HG03378 (cell line): ENCODE results near the gene PRM3.
A peak's percentile ranks its signal among the peaks of the same experiment; 100 is the strongest.
"Not testable (repeated sequence)": the region's sequence is repeated elsewhere in the genome, so short reads cannot be mapped to it uniquely, and the experiment has no call there.

Experiments used
- ATAC-seq: cut with Tn5 transposase; IDR thresholded peaks from one replicate; pipeline ENCODE4 v1.9.1; 2021; ENCODE audit warnings: mild to moderate bottlenecking, moderate library complexity; ENCODE audit not compliant: unreplicated experiment

Gene PRM3

DNA sequence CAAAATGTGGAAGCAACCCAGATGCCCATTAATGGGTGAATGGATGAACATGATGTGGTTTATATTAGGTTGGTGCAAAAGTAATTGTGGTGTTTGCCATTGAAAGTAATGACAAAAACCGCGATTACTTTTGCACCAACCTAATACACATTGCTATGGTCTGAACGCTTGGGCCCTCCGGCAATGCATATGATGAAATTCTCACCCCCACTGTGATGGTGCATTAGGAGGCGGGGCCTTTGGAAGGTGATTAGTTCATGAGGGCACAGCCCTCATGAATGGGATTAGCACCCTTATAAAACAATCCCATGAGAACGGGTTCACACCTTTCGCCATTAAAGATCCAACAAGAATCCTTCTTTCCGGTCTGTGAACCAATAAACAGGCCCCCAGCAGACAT is 33.0 kb upstream of the PRM3 start:
- ATAC-seq, result no peak

DNA sequence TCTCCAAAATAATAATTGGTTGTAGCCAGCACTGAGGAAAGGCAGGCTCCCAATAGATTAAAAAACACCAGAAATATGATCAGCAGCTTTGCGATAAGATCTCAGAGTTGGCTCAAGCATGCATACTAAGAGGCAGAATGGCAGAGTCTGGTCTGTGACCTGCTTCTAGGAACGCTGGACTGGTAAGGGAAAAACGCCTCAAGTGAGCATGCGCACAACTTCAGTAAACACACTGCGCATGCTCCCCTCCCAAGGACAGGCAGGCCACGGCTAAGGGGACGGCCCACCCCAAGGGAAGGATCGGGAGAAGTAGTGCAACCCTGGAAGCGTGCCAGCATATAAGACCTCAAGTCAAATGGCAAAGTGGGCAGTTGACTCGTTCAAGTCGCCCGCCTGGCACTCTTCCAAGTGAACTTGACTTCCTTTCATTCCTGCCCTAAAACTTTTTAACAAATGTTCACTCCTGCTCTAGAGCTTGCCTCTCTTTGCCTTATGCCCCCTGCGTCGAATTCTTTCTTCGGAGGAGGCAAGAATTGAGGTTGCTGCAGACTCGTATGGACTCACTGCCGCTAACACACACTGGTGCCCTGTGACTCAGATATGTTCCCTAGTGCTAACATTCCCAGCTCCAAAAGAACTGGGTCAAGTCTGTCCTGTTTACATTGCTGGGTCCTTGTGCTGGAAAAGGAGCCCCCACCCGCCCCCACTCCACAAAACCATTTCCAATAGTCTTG is 30.1 kb upstream of the PRM3 start:
- no peak for ATAC-seq

DNA sequence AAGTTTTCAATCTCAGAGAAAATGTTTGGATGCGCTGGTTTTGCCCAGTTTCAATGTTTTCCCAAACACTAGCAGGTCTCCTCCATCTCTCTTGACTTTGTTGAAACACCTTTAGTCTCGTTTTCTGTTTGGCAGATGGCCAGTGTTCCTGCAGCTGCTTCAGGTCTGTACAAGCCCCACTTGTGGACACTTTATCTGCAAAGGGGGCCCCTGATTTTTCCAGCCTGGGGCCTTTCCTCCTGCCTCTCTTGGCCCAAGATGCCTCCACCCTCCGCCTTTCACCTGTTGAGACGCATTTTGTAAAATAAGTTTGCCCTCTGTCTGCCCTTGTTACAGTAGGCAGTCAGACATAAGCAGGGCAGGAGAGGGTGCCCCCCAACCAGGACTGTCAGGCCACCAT is 29.5 kb upstream of the PRM3 start:
- no peak for ATAC-seq

DNA sequence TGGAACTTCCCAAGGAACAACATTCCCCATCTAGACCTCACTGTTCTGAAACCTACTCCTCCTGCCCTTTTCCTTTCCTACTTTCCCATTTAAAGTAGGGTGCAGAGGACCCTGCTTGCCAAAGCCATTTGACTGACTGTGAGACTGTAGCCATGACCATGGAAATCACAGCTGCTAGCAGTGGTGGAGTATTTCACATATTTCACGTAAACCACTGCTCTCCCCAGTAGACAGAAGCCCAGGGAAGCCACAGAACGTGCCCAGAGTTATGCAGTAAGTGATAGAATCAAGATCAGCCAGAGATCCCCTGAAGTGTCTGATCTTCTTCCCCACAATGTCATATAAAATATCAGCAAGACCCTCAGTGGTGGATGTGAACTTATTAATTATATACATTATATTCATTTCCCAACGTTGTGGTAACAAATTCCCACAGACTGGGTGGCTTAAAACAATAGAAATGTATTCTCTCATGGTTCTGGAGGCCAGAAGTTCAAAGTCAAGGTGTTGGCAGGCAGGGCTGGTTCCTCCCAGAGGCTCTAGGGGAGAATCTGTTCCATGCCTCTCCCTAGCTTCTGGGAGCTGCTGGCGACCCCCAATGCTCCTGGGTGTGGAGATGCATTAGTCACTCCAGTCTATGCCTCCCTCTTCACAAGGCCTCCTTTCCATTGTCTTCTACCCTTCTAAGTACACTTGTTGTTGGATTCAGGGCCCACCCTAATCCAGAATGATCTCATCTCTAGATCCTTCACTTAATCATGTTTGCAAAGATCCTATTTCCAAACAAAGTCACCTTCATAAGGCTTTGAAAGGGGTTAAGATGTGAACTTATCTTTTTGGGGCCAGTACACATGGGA is 28.4 kb upstream of the PRM3 start:
- ATAC-seq, result no peak

DNA sequence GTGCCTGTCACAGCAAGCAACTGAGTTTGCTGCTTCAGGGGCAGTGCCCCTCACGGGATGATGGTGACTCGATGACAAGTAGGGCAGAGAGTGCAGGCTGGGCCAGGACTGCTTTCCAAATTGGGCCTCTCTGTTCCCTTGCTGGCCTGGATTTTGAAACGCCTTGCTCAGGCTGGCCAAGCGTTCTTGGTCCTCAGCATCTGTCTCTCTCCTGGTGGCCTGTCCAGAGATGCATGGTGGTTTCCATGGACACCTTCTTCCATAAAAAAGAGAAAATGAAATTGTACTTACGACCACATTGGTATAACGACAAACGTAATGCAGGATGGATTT is 27.1 kb upstream of the PRM3 start:
- no peak for ATAC-seq

DNA sequence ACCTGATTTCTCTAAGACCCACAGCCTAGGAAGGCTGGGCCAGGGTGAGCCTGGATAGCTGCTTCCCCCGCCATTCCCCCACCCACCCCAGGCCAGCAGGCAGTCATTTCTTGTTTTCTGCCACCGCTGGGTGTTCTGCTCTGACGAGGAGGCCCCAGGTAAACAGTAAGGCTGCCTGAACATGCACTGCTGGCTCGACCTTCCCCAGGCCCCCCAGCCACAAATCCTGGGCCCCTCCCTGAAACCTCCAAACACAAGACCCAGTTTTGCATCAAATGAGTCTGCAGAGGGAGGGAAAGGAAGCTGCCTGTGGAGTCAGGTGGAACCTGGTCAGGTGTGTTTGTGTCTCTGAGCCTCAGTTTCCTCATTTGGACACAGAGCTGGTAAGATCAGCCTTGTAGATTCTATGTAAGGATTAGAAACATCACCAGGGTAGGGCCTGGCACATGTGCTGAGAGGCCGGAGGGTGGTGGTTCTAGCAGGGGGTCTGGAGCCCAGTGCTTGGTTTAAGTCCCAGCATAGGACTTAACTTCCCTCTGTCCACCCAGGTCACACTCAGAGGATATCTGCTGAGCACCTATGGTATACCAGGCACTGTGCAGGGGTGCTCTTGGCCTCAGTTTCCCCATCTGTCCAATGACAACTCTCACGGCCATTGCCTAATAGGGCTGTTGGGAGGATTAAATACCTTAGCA is 26.6 kb upstream of the PRM3 start:
- no peak for ATAC-seq

DNA sequence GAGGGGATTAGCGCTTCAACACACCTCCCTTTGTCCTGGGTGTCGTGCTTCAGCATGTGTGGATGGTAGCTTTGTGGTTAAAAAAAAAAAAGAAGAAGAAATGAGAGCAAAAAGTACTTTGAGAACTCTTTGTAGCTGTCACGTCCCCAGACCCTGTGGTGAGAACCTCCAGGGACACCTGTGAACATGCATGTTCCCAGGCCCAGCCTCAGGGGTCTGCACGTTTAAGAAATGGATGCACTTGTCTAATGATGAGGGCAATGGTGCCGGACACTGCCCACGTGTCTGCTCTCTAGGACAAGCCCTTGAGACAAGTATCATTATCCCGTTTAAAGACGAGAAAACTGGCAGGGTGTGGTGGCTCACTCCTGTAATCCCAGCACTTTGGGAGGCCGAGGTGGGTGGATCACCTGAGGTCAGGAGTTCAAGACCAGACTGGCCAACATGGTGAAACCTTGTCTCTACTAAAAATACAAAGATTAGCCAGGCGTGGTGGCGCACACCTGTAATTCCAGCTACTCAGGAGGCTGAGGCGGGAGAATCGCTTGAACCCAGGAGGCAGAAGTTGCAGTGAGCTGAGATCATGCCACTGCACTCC is 25.6 kb upstream of the PRM3 start:
- not testable (repeated sequence) for ATAC-seq

DNA sequence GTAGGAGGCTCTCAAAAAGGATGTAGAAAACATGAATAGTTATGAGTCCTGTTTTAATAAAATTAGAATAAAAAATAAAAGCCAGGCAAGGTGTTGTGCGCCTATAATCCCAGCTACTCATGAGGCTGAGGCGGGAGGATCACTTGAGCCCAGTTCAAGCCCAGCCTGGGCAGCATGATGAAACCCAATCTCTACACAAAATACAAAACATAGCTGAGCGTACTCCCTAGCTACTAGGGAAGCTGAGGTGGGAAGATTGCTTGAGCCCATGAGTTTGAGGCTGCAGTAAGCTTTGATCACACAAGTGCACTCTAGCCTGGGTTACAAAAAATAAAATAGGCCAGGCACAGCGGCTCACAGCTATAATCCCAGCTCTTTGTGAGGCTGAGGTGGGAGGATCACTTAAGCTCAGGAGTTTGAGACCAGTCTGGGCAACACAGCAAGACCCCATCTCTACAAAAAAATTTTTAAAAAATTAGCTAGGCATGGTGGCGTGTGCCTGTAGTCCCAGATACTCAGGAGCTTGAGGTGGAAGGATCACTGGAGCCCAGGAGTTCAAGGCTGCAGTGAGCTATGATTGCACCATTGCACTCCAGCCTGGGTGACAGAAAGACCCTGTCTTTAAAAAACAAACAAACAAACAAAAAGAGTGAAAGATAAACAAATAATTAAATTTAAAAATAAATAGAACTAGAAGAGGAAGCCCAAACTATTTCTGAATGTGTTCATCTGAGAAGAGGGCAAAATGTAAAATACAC is 24.9 kb upstream of the PRM3 start:
- ATAC-seq, result no peak

DNA sequence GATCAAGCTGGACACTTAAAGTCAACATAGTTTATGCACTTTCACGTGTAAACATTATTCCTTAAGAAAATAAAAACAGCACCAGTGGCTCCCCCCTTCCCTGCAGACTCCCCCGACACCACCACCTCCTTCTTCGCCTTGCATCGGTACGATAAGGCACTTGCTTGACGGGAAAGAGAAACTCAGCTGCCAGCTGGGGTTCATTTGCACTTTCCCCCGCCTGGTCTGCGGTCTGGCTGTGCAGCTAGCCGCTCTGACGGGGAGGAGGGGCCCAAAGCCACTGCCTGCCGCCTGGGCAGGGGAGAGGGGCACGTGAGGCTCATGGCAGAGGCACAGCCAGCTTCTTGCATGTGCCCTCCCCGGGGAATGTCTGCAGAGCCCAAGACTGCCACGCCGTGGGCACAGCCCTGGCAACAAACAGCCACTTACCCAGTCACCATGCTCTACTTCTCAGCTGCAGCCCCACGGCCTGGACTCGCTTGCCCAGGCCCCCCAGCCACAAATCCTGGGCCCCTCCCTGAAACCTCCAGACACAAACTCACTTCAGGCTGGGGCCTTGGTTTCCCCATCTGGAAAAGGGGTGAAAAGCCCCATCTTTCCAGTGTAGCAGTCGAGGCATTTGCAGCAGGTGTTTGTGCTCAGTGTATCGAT is 24.2 kb upstream of the PRM3 start:
- ATAC-seq, result peak; percentile 65

DNA sequence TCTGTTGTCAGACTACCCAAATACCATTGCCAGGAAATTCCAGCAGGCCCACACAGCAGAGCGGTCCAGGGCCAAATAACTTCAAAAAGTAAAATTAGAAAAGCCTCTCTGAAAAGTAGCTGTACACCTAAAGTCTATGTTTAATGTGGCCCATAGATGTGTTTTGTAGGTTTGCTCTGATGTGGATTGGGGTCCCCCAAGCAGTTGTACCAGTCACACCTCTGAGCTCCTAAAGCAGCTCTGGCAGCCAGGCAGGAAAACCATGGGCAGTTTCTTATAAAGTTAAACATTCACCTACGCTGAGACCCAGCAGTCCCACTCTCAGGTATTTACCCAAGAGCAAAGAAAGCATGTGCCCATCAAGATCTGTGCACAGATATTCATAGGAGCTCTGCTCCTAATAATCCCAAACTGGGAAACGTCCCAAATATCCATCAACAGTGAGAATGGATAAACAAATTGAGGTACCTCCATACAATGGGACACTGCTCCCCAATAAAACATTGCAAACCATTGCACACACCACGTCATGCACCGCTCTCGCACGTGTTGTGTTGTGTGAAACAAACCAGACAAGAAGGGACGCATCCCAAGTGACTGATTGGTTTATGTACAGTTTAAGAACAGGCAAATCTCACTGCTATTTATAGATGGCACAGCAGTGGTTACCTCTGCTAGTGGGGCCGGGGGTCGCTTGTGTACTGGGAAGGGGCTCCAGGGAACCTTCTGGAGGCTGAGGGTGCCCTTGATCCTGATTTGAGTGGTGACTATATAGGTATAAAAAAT is 23.5 kb upstream of the PRM3 start:
- ATAC-seq, result no peak

DNA sequence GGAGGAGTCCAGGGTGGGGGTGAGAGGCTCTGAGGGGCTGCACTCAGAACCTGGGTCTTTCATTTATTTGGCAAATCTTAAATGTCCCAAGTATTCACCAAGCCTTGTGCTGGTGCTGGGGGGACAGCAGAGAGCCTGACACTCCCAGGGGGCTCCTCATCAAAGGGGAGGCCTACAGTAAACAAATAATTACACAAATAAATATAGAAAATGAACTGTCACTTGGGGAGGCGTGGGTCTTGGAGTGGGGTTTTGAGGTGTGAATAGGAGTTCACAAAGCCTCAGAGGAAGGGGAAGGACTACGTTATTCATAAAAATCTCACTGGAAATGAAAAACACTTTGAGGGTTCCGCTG is 22.9 kb upstream of the PRM3 start:
- no peak for ATAC-seq

DNA sequence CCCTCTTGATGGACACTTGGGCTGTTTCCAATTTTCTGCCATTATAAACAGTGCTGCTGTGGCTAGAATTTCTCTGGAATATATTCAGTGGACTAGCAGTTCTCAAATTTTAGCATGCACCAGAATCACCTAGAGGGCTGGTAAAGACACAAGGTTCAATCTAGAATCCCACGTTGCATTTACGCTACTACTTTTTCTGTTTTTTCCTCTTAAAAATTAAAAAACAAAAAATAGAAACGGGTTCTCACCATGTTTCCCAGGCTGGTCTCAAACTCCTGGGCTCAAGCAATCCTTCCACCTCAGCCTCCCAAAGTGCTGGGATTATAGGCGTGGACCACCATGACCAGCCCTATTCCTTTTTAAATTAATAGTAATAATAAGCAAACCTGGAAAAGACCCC is 22.2 kb upstream of the PRM3 start:
- no peak for ATAC-seq

DNA sequence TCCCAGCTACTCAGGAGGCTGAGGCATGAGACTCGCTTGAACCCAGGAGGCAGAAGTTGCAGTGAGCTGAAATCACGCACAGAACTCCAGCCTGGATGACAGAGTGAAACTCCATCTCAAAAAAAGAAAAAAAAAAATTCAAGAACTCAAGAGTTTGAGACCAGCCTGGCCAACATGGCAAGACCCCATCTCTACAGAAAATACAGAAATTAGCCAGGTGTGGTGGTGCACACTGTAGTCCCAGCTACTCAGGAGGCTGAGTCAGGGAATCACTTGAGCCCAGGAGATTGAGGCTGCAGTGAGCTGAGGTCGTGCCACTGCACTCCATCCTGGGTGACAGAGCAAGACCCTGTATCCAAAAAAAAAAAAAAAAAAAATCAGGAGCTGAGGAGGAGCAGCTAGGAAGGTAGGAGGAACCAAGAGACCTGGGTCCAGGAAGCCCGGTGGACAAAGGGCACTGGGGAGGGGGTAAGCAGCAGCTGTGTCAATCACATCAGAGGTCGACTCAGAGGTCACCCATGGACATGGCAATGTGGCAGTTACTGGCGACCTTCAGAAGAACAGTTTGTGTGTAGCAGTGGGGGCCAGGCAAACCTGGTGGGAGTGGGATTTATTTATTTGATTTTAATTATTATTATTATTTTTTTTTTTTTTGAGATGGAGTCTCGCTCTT is 18.8 kb upstream of the PRM3 start:
- no peak for ATAC-seq

DNA sequence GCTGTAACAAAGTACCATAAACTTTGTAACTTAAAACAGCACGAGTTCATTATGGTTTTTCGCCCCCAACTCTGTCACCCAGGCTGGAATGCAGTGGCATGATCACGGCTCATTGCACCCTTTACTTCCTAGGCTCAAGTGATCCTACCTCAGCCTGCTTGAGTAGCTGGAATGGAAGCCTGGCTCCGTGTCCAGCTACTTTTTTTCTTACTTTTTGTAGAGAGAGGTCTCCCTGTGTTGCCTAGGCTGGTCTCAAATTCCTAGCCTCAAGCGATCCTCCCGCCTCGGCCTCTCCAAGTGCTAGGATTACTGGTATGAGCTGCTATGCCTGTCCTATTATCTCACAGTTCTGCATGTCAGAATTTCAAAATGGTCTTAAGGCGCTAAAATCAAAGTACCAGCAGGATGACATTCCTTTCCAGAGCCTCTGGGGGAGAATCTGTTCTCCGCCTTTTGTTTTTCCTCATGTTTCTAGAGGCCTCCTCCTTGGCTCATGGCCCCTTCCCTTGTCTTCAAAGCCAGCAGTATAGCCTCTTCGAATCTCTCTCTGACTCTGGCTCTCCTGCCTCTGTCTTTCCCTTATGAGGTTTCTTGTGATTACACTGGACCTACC is 17.8 kb upstream of the PRM3 start:
- ATAC-seq, result no peak

DNA sequence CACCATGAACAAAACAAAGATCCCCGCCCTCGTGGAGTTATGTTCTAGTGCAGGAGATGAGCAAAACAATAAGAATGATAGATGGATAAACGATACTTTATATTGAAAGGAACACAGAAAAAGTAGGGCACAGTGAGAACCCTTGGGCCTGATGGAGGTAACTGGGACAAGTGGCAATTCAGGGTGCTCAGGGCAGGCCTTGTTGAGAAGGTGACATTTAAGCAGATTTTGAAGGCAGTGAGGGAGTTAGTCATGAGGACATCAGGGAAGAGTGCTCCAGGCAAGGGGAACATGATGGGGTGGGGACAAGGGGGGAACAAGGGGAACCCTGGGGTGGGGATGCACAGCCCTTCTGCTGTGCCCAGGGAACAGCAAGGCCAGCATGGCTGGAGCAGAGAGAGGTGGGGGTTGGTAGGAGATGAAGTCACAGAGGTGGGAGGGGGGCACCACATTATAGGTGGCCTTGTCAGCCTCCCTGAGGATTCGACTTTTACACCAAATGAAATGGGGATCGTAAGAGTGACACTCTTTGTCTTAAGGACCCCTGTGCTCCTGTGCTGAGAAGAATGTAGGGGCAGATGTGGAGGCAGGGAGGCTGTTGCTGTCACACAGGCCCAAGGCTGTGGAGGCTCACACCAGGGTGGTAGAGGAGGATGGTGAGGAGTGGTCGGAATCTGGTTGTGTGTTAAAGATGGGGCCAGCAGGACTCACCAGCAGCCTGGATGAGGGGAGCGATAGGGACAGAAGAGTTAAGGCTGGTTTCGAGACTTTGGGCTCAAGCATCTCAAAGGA is 16.9 kb upstream of the PRM3 start:
- ATAC-seq, result no peak

DNA sequence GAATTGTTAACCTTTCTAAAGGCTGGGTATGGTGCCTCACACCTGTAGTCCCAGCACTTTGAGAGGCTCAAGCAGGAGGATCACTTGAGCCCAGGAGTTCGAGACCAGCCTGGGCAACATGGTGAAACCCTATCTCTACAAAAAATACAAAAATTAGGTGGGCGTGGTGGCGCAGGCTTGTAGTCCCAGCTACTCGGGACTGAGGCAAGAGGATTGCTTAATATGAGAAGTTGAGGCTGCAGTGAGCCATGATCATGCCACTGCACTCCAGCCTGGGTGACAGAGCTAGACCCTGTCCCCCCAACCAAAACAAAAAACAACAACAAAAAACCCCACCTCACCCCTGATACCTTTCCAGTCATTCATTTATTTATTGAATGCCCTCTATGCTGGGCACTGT is 16.3 kb upstream of the PRM3 start:
- not testable (repeated sequence) for ATAC-seq

DNA sequence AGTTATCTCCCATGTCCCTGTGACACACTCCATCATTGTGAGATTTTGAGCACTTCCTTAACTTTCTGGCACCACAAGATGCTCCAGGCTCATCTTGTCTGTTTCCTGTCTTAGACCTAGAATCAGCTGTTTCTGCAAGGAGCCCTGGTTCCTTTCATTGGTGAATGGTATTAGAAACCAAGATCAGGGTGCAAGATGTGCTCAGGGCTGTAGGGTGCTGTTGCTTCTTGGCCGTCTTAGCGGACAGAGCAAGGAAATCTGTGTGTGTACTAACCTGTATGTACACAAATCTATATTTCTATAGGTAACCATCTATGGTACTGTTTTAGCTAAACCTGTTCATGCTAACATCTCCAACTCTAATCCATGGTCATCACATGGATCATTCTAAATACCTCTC is 15.8 kb upstream of the PRM3 start:
- ATAC-seq, result no peak

DNA sequence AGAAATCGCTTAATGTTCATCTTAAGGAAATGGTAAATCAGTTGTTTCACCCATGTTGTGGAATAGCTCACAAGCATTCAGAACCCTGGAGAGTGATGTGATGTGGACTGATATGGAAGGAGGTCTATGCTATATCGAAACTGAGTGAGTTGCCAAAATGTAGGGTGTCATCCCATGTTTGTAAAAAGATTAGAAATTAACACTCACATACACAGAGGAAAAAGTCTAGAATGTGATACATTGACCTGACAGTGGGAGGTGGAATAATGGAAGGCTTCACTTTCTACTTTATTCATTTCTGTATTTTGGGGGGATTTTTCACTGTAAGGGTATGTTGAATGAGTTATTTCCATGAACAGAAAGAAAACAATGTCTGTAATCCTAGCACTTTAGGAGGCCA is 12.4 kb upstream of the PRM3 start:
- no peak for ATAC-seq
